ENCODE results near the gene ZNF777. TPM values are rescaled to one million over a fixed set of nuclear protein-coding genes. Genes with fewer than 3 reads are reported as not detected.

The ZNF777 gene
- total RNA-seq, 1 donor from 2014 or later, result 20.0 TPM

- H3K9me3 Mint-ChIP-seq, result peaks cover 8% of the 10 kb centered on the region
- no peak for TF ChIP-seq CTCF (IDR thresholded peaks at IDR 0.05; ENCODE audit: unreplicated experiment)
- H3K27ac Mint-ChIP-seq, result peak overlapping the region; percentile 26
- no peaks in the 10 kb centered on the region for H3K36me3 Mint-ChIP-seq
- H3K27me3 Mint-ChIP-seq (ENCODE audit: low read depth), result no peaks in the 10 kb centered on the region
- H3K4me1 Mint-ChIP-seq, result peaks cover 12% of the 10 kb centered on the region
- peak in 1 of 2 experiments; percentile 43 for DNase-seq (ENCODE audit: low spot score in 2 of 2, unreplicated experiment in 2 of 2)
- no peak overlapping the region for H3K4me3 Mint-ChIP-seq
Measured at GRCh38 chr7:149385195-149385950, 75.5 kb downstream of the ZNF777 start.

Other genes with a start within 250 kb of the ZNF777 start
- 20.5 to 20.8 TPM (median 20.5 TPM) in 3 replicates for gene ZNF212, start 221.4 kb downstream of the ZNF777 start, total RNA-seq
- gene ZNF783, start 198.9 kb downstream of the ZNF777 start, total RNA-seq, result 34.9 to 37.0 TPM (median 35.5 TPM) in 3 replicates
- 25.4 to 27.9 TPM (median 27.3 TPM) in 3 replicates for gene ZNF746, start 36.7 kb upstream of the ZNF777 start, total RNA-seq